Fibroblast of lung (primary cell): ENCODE results near the gene GRK3.

Experiments used
- CTCF ChIP-seq, 2 donors: IDR thresholded peaks in 1 of 2; conservative IDR thresholded peaks in 1 of 2; 1 replicate in 1 of 2; 2 replicates in 1 of 2; pipeline ENCODE4 v1.5.1; 2011 to 2012; ENCODE audit warnings: low read length in 2 of 2, control low read depth in 1 of 2, inconsistent platforms in 1 of 2, low read depth in 1 of 2, mild to moderate bottlenecking in 1 of 2
- EZH2 ChIP-seq: IDR thresholded peaks from 2 replicates; pipeline ENCODE4 v1.5.1; 2012; ENCODE audit warnings: low read length, control low read depth, mild to moderate bottlenecking; ENCODE audit errors: missing control alignments

DNA sequence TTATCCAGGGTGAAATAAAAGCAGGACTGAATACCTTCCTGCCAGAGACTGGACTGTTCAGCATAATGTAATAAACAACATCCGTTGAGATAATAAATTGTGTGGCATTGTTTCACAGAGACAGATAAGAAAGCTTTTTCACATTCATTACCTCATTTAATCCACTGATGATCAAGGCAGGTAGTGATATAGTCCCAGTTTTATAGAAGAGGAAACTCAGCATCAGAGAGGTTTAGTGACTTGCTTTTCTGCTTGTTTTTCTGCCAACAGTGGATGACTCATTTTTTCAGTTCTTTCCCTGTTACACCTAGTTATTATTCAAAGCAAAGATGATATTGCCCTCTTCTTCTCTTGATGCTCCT, 181.5 kb downstream of the GRK3 start:
- TF ChIP-seq CTCF (conservative IDR thresholded peaks at IDR 0.05 in 1 of 2, IDR thresholded peaks at IDR 0.05 in 1 of 2; ENCODE audit: low read depth in 1 of 2, low read length in 2 of 2): no peak
- no peak for TF ChIP-seq EZH2
